NT2/D1 (cell line): Measurements from ENCODE around the gene MFN1.

ENCODE experiments used
- SUZ12 ChIP-seq: IDR thresholded peaks from 2 replicates; pipeline ENCODE4 v1.6.1; 2011; ENCODE audit not compliant: insufficient read length, insufficient read depth; ENCODE audit errors: extremely low read depth
- YY1 ChIP-seq: IDR thresholded peaks from 2 replicates; pipeline ENCODE4 v1.6.1; 2011; ENCODE audit not compliant: insufficient read length, insufficient read depth

- TF ChIP-seq YY1 (no peak), SUZ12 (no peak)
Measured at GRCh38 chr3:179333084-179333483, 14.4 kb upstream of the MFN1 start.
